ENCODE measurements around the gene KIF1B. TPM values are rescaled to one million over a fixed set of nuclear protein-coding genes. Genes with fewer than 3 reads are reported as not detected.
"Not testable (repeated sequence)": the region's sequence is repeated elsewhere in the genome, so short reads cannot be mapped to it uniquely, and the experiment has no call there.

Gene KIF1B
- total RNA-seq, 1 experiment from 2014 or later = 70.1 TPM

GRCh38 chr1:10220200-10220599 is 9.8 kb downstream of the KIF1B start:
- H3K4me1 Mint-ChIP-seq = peaks cover 13% of the 10 kb centered on the region
- CTCF ChIA-PET = interaction anchor here (1.4 to 3.3 kb wide), 2 partner anchors 10 to 118 kb away, joined by 3 to 21 read pairs; partner anchors contain the start of gene KIF1B
- POLR2A ChIA-PET = no interaction called here
- H3K4me3 Mint-ChIP-seq = no peak overlapping the region
- DNase-seq (ENCODE audit: low spot score) = no peak
- no peak for ATAC-seq
- peaks cover 27% of the 10 kb centered on the region for H3K36me3 Mint-ChIP-seq
- no peaks in the 10 kb centered on the region for H3K27me3 Mint-ChIP-seq (ENCODE audit: low read depth)
- H3K9me3 Mint-ChIP-seq = peaks cover 15% of the 10 kb centered on the region
- H3K27ac Mint-ChIP-seq = no peak overlapping the region
- no peak for TF ChIP-seq MXD4 (CRISPR knock-in tag; IDR thresholded peaks at IDR 0.05; ENCODE audit: borderline replicate concordance)
- no peak for TF ChIP-seq ZNF219 (CRISPR knock-in tag; IDR thresholded peaks at IDR 0.05; ENCODE audit: borderline replicate concordance)
- no peak for TF ChIP-seq ZNF396 (CRISPR knock-in tag; IDR thresholded peaks at IDR 0.05; ENCODE audit: borderline replicate concordance)
- TF ChIP-seq, protein P1, sequence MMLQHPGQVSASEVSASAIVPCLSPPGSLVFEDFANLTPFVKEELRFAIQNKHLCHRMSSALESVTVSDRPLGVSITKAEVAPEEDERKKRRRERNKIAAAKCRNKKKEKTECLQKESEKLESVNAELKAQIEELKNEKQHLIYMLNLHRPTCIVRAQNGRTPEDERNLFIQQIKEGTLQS (CRISPR knock-in tag; conservative IDR thresholded peaks at IDR 0.05) = no peak
- no peak for TF ChIP-seq ATF1 (CRISPR knock-in tag; IDR thresholded peaks at IDR 0.05)
- no peak for TF ChIP-seq ZNF138 (CRISPR knock-in tag; conservative IDR thresholded peaks at IDR 0.05)
- no peak for TF ChIP-seq RELA (CRISPR knock-in tag; IDR thresholded peaks at IDR 0.05; ENCODE audit: borderline replicate concordance)
- no peak for TF ChIP-seq EMX1 (CRISPR knock-in tag; IDR thresholded peaks at IDR 0.05)
- TF ChIP-seq ZNF512 (CRISPR knock-in tag; IDR thresholded peaks at IDR 0.05; ENCODE audit: borderline replicate concordance) = no peak
- TF ChIP-seq, protein P2, sequence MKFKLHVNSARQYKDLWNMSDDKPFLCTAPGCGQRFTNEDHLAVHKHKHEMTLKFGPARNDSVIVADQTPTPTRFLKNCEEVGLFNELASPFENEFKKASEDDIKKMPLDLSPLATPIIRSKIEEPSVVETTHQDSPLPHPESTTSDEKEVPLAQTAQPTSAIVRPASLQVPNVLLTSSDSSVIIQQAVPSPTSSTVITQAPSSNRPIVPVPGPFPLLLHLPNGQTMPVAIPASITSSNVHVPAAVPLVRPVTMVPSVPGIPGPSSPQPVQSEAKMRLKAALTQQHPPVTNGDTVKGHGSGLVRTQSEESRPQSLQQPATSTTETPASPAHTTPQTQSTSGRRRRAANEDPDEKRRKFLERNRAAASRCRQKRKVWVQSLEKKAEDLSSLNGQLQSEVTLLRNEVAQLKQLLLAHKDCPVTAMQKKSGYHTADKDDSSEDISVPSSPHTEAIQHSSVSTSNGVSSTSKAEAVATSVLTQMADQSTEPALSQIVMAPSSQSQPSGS (CRISPR knock-in tag; IDR thresholded peaks at IDR 0.05; ENCODE audit: borderline replicate concordance, low read depth) = no peak
- TF ChIP-seq SP1 (CRISPR knock-in tag; conservative IDR thresholded peaks at IDR 0.05) = no peak
- TF ChIP-seq, protein P3, sequence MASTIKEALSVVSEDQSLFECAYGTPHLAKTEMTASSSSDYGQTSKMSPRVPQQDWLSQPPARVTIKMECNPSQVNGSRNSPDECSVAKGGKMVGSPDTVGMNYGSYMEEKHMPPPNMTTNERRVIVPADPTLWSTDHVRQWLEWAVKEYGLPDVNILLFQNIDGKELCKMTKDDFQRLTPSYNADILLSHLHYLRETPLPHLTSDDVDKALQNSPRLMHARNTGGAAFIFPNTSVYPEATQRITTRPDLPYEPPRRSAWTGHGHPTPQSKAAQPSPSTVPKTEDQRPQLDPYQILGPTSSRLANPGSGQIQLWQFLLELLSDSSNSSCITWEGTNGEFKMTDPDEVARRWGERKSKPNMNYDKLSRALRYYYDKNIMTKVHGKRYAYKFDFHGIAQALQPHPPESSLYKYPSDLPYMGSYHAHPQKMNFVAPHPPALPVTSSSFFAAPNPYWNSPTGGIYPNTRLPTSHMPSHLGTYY (CRISPR knock-in tag; IDR thresholded peaks at IDR 0.05) = no peak
- no peak for TF ChIP-seq OVOL2 (CRISPR knock-in tag; IDR thresholded peaks at IDR 0.05; ENCODE audit: borderline replicate concordance)
- TF ChIP-seq, protein P4, sequence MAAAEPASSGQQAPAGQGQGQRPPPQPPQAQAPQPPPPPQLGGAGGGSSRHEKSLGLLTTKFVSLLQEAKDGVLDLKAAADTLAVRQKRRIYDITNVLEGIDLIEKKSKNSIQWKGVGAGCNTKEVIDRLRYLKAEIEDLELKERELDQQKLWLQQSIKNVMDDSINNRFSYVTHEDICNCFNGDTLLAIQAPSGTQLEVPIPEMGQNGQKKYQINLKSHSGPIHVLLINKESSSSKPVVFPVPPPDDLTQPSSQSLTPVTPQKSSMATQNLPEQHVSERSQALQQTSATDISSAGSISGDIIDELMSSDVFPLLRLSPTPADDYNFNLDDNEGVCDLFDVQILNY (CRISPR knock-in tag; IDR thresholded peaks at IDR 0.05) = no peak
- no peak for TF ChIP-seq PREB (CRISPR knock-in tag; IDR thresholded peaks at IDR 0.05; ENCODE audit: borderline replicate concordance)
- TF ChIP-seq, protein P5, sequence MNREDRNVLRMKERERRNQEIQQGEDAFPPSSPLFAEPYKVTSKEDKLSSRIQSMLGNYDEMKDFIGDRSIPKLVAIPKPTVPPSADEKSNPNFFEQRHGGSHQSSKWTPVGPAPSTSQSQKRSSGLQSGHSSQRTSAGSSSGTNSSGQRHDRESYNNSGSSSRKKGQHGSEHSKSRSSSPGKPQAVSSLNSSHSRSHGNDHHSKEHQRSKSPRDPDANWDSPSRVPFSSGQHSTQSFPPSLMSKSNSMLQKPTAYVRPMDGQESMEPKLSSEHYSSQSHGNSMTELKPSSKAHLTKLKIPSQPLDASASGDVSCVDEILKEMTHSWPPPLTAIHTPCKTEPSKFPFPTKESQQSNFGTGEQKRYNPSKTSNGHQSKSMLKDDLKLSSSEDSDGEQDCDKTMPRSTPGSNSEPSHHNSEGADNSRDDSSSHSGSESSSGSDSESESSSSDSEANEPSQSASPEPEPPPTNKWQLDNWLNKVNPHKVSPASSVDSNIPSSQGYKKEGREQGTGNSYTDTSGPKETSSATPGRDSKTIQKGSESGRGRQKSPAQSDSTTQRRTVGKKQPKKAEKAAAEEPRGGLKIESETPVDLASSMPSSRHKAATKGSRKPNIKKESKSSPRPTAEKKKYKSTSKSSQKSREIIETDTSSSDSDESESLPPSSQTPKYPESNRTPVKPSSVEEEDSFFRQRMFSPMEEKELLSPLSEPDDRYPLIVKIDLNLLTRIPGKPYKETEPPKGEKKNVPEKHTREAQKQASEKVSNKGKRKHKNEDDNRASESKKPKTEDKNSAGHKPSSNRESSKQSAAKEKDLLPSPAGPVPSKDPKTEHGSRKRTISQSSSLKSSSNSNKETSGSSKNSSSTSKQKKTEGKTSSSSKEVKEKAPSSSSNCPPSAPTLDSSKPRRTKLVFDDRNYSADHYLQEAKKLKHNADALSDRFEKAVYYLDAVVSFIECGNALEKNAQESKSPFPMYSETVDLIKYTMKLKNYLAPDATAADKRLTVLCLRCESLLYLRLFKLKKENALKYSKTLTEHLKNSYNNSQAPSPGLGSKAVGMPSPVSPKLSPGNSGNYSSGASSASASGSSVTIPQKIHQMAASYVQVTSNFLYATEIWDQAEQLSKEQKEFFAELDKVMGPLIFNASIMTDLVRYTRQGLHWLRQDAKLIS (CRISPR knock-in tag; IDR thresholded peaks at IDR 0.05; ENCODE audit: borderline replicate concordance) = no peak
- TF ChIP-seq CBFB (CRISPR knock-in tag; IDR thresholded peaks at IDR 0.05; ENCODE audit: low read depth) = no peak
- TF ChIP-seq ZNF423 (CRISPR knock-in tag; IDR thresholded peaks at IDR 0.05) = no peak
- no peak for TF ChIP-seq USF2 (CRISPR knock-in tag; IDR thresholded peaks at IDR 0.05)
- TF ChIP-seq SMAD3 (CRISPR knock-in tag; IDR thresholded peaks at IDR 0.05; ENCODE audit: borderline replicate concordance) = no peak

DNA sequence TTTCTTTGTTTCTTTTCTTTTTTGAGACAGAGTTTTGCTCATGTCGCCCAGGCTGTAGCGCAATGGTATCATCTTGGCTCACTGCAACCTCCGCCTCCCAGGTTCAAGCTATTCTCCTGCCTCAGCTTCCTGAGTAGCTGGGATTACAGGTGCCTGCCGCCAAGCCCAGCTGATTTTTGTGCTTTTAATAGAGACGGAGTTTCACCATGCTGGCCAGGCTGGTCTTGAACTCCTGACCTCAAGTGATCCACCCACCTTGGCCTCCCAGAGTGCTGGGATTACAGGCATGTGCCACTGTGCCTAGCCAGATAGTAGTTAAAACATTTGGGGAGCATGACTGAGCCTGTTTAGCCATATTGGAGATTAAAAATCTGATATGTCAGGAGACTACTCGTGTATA is 10.3 kb downstream of the KIF1B start:
- ATAC-seq; H3K4me3 Mint-ChIP-seq; DNase-seq (ENCODE audit: low spot score); H3K27ac Mint-ChIP-seq; H3K27me3 Mint-ChIP-seq (ENCODE audit: low read depth); POLR2A ChIA-PET: not testable (repeated sequence)
- CTCF ChIA-PET = interaction anchor here (1.4 to 3.3 kb wide), 2 partner anchors 11 to 118 kb away, joined by 3 to 21 read pairs; partner anchors contain the start of gene KIF1B
- peaks cover 31% of the 10 kb centered on the region for H3K36me3 Mint-ChIP-seq
- H3K4me1 Mint-ChIP-seq = peaks cover 13% of the 10 kb centered on the region
- peaks cover 19% of the 10 kb centered on the region for H3K9me3 Mint-ChIP-seq
